Raji (cell line): Measurements from ENCODE around the gene SYNGR2.

Experiments
- POLR2A ChIP-seq: IDR thresholded peaks from 2 replicates; pipeline ENCODE4 v1.6.1; 2011; ENCODE audit warnings: low read depth, low read length, control low read depth; ENCODE audit not compliant: insufficient read depth

The SYNGR2 gene

GRCh38 chr17:78186692-78187595 is 18.6 kb downstream of the SYNGR2 start, which contains the start of the genes AFMID and TK1:
Gene AFMID (plus strand): TSS chr17:78187362. CDS start chr17:78187371, 9 bp downstream.
Gene TK1 (minus strand): TSS chr17:78187052. CDS start chr17:78186994, 58 bp downstream.
- peak; percentile 97 for TF ChIP-seq POLR2A

- TF ChIP-seq POLR2A, result no peak
Observed at GRCh38 chr17:78196716-78197115, 28.3 kb downstream of the SYNGR2 start.

DNA sequence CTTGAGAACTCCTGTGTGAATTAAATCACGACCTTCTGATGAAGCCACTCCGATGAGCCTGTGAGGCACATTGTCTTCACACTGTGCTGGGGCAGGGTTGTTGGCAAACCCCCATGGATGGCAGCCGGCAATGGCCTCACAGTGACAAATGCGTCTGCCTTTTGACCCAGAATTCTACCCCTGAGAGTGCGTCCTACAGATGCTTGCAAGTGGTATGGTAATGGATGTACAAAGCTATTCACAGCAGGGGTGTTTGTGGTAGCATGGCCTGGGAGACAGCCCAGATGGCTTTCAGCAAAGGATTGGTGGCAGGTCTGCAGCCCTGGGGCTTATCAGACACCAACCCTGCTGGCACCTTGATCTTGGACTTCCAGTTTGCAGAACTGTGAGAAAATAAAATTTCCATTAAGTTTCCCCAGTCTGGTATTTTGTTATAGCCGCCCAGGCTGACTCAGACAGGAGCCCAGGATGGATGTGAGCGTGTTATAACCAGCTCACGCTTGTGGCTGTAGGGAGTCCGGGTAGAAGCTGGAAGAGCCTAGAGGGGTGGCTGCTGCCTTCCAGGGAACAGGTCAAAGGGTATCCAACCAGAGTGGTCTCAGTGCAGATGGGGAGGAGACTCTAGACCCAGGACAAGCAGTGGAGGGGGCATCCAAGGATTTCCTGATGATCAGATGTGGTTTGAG is 28.9 kb downstream of the SYNGR2 start:
- TF ChIP-seq POLR2A, result no peak

DNA sequence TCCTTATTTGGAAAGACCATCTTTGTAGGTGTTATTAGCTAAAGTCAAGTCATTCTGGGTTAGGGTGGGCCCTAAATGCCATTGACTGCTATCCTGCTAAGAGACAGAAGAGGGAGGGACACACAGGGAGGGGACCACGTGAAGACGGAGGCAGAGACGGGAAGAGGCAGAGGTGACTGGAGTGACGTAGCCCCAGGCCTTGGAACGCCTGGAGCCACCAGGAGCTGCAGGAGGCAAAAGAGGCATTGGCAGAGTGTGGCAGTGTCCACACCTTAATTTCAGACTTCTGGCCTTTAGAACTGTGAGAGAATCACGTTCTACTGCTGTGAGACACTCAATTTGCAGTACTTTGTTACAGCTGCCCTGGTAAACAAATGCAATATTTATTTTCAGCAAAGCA is 32.1 kb downstream of the SYNGR2 start:
- no peak for TF ChIP-seq POLR2A

DNA sequence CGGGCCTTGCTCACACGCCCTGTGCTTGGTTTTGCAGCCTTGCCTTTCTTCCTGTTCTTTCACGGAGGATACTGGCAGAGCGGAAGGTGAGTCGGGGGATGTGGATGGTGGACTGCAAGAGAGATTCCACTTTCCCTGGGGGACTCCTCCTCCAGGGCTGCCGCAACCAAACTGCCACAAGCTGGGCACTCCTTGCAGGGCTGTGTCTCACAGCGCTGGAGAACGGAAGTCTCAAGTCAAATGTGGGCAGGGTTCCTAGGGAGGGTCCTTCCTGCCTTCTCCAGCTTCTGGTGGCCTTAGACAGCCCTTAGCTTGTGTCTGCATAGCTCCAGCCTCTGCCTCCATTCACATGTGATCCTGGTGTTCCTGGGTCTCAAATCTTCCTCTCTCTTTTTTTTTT is 34.3 kb downstream of the SYNGR2 start:
- TF ChIP-seq POLR2A, result no peak

GRCh38 chr17:78204387-78205123 is 36.2 kb downstream of the SYNGR2 start:
- no peak for TF ChIP-seq POLR2A

DNA sequence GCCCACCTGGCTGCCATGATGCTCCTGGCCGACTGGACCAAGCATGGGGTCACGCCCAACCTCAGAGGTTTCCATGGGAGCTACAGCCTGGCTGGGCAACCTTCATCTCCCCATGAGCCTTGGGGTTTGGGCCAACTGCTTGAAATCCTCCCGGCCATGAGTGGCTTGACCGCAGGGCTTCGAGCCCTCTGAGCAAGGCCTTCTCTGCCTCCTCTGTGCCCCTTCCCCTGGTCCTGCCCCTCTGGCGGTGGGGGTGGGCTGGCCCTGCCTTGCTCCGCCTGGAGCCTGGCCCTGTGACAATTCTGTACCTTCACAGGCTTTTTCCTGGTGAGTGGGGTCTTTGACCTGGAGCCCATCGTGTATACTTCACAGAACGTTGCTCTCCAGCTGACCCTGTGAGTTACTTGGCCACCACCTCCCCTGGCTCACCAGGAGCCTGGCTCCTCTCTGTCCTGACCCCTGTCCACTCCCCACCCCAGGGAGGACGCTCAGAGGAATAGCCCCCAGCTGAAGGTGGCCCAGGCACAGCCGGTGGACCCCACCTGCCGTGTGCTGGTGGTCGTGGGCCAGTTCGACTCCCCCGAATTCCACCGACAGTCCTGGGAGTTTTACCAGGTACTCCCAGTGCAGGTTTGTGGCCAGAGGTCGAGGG is 36.9 kb downstream of the SYNGR2 start:
- TF ChIP-seq POLR2A, result no peak

DNA sequence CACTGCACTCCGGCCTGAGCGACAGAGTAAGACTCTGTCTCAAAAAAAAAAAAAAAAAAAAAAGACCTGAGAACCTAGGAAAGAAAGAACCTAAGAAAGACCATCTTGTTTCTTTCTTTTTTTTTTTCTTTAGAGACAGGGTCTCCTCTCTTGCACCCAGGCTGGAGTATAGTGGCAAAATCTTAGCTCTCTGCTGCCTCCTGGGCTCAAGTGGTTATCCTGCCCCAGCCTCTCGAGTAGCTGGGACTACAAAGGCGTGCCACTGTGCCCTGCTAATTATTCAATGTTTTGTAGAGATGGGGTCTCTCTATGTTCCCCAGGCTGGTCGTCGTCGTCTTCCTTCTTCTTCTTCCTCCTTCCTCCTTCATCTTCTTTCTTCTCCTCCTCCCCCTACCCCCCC is 37.9 kb downstream of the SYNGR2 start:
- no peak for TF ChIP-seq POLR2A

DNA sequence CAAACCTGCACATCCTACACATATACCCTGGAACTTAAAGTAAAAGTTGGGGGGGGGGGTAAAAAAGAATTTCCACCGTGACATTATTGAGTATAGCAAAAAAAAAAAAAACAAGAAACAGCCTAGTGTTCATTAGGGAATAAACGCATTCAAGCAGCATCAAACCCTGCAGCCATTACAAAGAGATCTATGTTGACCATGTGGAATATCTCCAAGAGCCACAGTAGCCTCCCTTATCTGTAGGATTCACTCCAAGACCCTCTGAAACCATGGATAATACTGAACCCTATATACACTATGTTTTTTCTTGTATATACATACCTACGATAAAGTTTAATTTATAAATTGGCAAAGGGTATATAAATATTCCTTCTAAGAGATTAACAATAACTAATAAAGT is 40.1 kb downstream of the SYNGR2 start:
- no peak for TF ChIP-seq POLR2A

DNA sequence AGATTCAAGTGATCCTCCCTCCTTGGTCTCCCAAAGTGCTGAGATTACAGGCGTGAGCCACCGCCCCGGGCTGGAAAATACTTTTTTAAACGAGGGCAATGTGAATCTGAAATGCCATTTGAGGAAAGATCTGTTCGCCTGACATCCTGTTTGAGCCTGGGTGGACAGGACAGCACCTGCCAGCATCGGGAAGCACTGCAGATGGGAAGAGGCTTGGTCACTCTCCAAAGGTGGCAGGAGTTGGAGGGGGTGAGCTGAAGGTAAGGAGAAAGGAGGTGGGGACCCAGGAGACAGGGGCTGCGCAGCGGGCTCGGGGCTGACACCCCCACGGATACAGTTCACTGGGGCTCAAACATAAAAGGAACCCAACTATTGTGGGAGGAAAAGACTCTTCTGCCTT is 41.7 kb downstream of the SYNGR2 start:
- no peak for TF ChIP-seq POLR2A

DNA sequence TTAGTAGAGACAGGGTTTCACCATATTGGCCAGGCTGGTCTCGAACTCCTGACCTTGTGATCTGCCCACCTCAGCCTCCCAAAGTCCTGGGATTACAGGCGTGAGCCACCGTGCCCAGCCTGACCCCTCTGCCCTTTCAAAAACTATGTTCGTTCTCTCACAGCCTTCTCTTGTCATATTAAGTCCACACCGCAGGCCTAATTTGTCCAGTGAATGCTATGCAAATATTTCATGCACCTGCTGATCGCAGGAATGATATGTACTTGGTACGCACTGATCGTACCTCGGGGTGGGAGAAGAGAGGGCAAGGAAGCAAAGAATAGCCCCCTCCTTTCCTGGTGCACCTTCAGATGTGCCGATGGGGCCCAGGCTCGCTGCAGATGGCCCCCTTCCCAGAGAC is 42.7 kb downstream of the SYNGR2 start:
- no peak for TF ChIP-seq POLR2A

- TF ChIP-seq POLR2A, result peak; percentile 72
Observed at GRCh38 chr17:78214016-78214705, 45.8 kb downstream of the SYNGR2 start, which contains the start of gene BIRC5. Gene BIRC5 (plus strand): TSS chr17:78214253. CDS start chr17:78214317, 64 bp downstream.

GRCh38 chr17:78214706-78215061 is 46.3 kb downstream of the SYNGR2 start:
- no peak for TF ChIP-seq POLR2A
